Ishikawa (cell line): Measurements from ENCODE around the gene PROM1.
A peak's percentile ranks its signal among the peaks of the same experiment; 100 is the strongest.

Source experiments
- CEBPB ChIP-seq: IDR thresholded peaks from 2 replicates; pipeline ENCODE4 v1.6.1; 2012
- CREB1 ChIP-seq: IDR thresholded peaks from 2 replicates; pipeline ENCODE4 v1.6.1; 2012; ENCODE audit warnings: low read depth
- EP300 ChIP-seq: IDR thresholded peaks from 2 replicates; pipeline ENCODE4 v1.6.1; 2012; ENCODE audit warnings: borderline replicate concordance
- MAX ChIP-seq: IDR thresholded peaks from 2 replicates; pipeline ENCODE4 v1.6.1; 2012
- RAD21 ChIP-seq: IDR thresholded peaks from 2 replicates; pipeline ENCODE4 v1.6.1; 2012; ENCODE audit warnings: low read depth
- TAF1 ChIP-seq: IDR thresholded peaks from 2 replicates; pipeline ENCODE4 v1.6.1; 2012; ENCODE audit warnings: low read depth, mild to moderate bottlenecking
- TEAD4 ChIP-seq: IDR thresholded peaks from 2 replicates; pipeline ENCODE4 v1.6.1; 2012
- USF1 ChIP-seq: IDR thresholded peaks from 2 replicates; pipeline ENCODE4 v1.6.1; 2012

GRCh38 chr4:16029886-16030285 lies 53.9 kb downstream of the PROM1 start:
- TF ChIP-seq USF1 (no peak), CREB1 (no peak), RAD21 (no peak), MAX (no peak), TEAD4 (0 out of 2 replicates have a peak, but pooled peaks have one; percentile 20), CEBPB (peak; percentile 92), TAF1 (no peak), EP300 (0 out of 2 replicates have a peak, but pooled peaks have one; percentile 22)
